PC-3 (cell line): Measurements from ENCODE around the gene C9orf43. TPM values are rescaled to one million over a fixed set of nuclear protein-coding genes. Genes with fewer than 3 reads are reported as not detected.
"Not testable (repeated sequence)": the region's sequence is repeated elsewhere in the genome, so short reads cannot be mapped to it uniquely, and the experiment has no call there.

ENCODE experiments used
- ATAC-seq: fragments of 200-7000 bp; cut with Tn5 transposase; 2 replicates; pipeline ENCODE4 v1.9.1; 2020; ENCODE audit warnings: mild to moderate bottlenecking, moderate library complexity
- BruUV-seq: library from RNA; stranded (reverse); fragments of 400-500 nt; replicated peaks from 2 replicates; lab custom pipeline; 2021; lab: Mats Ljungman, UMichigan
- CTCF ChIA-PET: fragments of 300-600 bp; sonication (Branson Sonifier 250); formaldehyde crosslinking; loops from one replicate; lab custom pipeline; 2022; ENCODE audit warnings: antibody characterized with exemption; lab: Charles Lee
- POLR2A ChIA-PET: fragments of 300-600 bp; sonication (Branson Sonifier 250); formaldehyde crosslinking; loops from one replicate; lab custom pipeline; 2022; ENCODE audit warnings: antibody characterized with exemption; ENCODE audit not compliant: unreplicated experiment; lab: Charles Lee
- DNase-seq: peaks from one replicate; pipeline ENCODE4 v3.0.0-alpha.2; 2015
- H2AFZ ChIP-seq: fragments of 300-600 bp; sonication (generic); 2 replicates; pipeline ENCODE4 v1.6.0; 2016; ENCODE audit warnings: antibody characterized with exemption, low read length
- H3F3A ChIP-seq: fragments of 300-600 bp; sonication (generic); one replicate; pipeline ENCODE4 v1.6.0; 2017; ENCODE audit warnings: antibody characterized with exemption, low read length, control low read depth, mild to moderate bottlenecking; ENCODE audit not compliant: unreplicated experiment
- H3K27ac ChIP-seq: fragments of 300-600 bp; sonication (generic); 2 replicates; pipeline ENCODE4 v1.5.1; 2016; ENCODE audit warnings: mild to moderate bottlenecking, low read length
- H3K27me3 ChIP-seq: fragments of 300-600 bp; sonication (generic); 2 replicates; pipeline ENCODE4 v1.6.1; 2016; ENCODE audit warnings: low read length, mixed read lengths
- H3K36me3 ChIP-seq: fragments of 300-600 bp; sonication (generic); 2 replicates; pipeline ENCODE4 v1.6.1; 2016; ENCODE audit warnings: low read depth, mixed run types, low read length, mixed read lengths
- H3K4me1 ChIP-seq: fragments of 300-600 bp; sonication (generic); 2 replicates; pipeline ENCODE4 v1.5.1; 2016; ENCODE audit warnings: low read length; ENCODE audit not compliant: insufficient read depth
- H3K4me2 ChIP-seq: fragments of 300-600 bp; sonication (generic); 2 replicates; pipeline ENCODE4 v1.6.0; 2016; ENCODE audit warnings: low read length
- H3K4me3 ChIP-seq: fragments of 300-600 bp; sonication (generic); 2 replicates; pipeline ENCODE4 v1.5.1; 2016; ENCODE audit warnings: mild to moderate bottlenecking, low read length, mixed read lengths
- H3K79me2 ChIP-seq: fragments of 300-600 bp; sonication (generic); 2 replicates; pipeline ENCODE4 v1.6.1; 2017; ENCODE audit warnings: low read length, mixed read lengths
- H3K9ac ChIP-seq: fragments of 300-600 bp; sonication (generic); 2 replicates; pipeline ENCODE4 v1.6.0; 2016; ENCODE audit warnings: mild to moderate bottlenecking, low read length
- H3K9me2 ChIP-seq: fragments of 300-600 bp; sonication (generic); replicated peaks from 2 replicates; pipeline ENCODE4 v1.6.1; 2016; ENCODE audit warnings: mixed run types, low read length, mixed read lengths
- H3K9me3 ChIP-seq: fragments of 300-600 bp; sonication (generic); 2 replicates; pipeline ENCODE4 v1.6.1; 2016; ENCODE audit warnings: low read length, mixed read lengths
- H4K20me1 ChIP-seq: fragments of 300-600 bp; sonication (generic); 2 replicates; pipeline ENCODE4 v1.6.1; 2016; ENCODE audit warnings: low read length, mixed read lengths
- CTCF ChIP-seq: fragments of 300-600 bp; sonication (generic); conservative IDR thresholded peaks from 2 replicates; pipeline ENCODE4 v1.5.1; 2017; ENCODE audit warnings: antibody characterized with exemption, low read depth, mild to moderate bottlenecking, low read length
- EZH2 ChIP-seq: fragments of 300-600 bp; sonication (generic); IDR thresholded peaks from one replicate; pipeline ENCODE4 v1.6.1; 2017; ENCODE audit warnings: antibody characterized with exemption, mild to moderate bottlenecking, low read length; ENCODE audit not compliant: unreplicated experiment
- EZH2phosphoT487 ChIP-seq: fragments of 300-600 bp; sonication (generic); IDR thresholded peaks from 2 replicates; pipeline ENCODE4 v1.6.1; 2018; ENCODE audit warnings: mild to moderate bottlenecking, antibody characterized with exemption, low read length, borderline replicate concordance
- intact Hi-C: fragments of 100-400 bp; cut with micrococcal nuclease; formaldehyde crosslinking; loops from 2 replicates; pipeline ENCODE4 v1.9.0; 2023
- total RNA-seq: library from RNA; depleted of rRNA; stranded (reverse); fragments of >200 nt; gene quantifications from 2 replicates; pipeline ENCODE4 v1.2.3, GENCODE V29; 2014

C9orf43 gene
- total RNA-seq, 1 experiment from 2014 or later = 0.29 TPM

- H3K4me3 ChIP-seq = no peak overlapping the region
- no peak for TF ChIP-seq CTCF
- TF ChIP-seq EZH2 = no peak
- no peak for TF ChIP-seq EZH2phosphoT487
- no peaks in the 10 kb centered on the region for H3K9me3 ChIP-seq
- H3K27me3 ChIP-seq = no peaks in the 10 kb centered on the region
- no peak overlapping the region for H3K9ac ChIP-seq
- intact Hi-C loops = no loop called here
- no peak for ATAC-seq
- H3K4me2 ChIP-seq = no peak overlapping the region
- H3K9me2 ChIP-seq = no peaks in the 10 kb centered on the region
- no TSS peak for BruUV-seq
- H3K36me3 ChIP-seq = no peaks in the 10 kb centered on the region
- H3K79me2 ChIP-seq = no peaks in the 10 kb centered on the region
- no peaks in the 10 kb centered on the region for H3F3A ChIP-seq
- DNase-seq = no peak
- no peak overlapping the region for H3K27ac ChIP-seq
- ChIA-PET CTCF (no interaction called here), POLR2A (no interaction called here)
- H3K4me1 ChIP-seq = peaks cover 13% of the 10 kb centered on the region
- no peak overlapping the region for H2AFZ ChIP-seq
- no peaks in the 10 kb centered on the region for H4K20me1 ChIP-seq
Measured at GRCh38 chr9:113363336-113363735, 47.2 kb upstream of the C9orf43 start.

GRCh38 chr9:113364951-113365350 lies 45.6 kb upstream of the C9orf43 start:
- DNase-seq (no peak), ATAC-seq (no peak)
- Histone ChIP-seq H3K4me3 (no peak overlapping the region), H3K4me2 (no peak overlapping the region), H3K9ac (no peak overlapping the region), H3K9me3 (no peaks in the 10 kb centered on the region), H3K79me2 (no peaks in the 10 kb centered on the region), H3K9me2 (no peaks in the 10 kb centered on the region), H3K27ac (no peak overlapping the region), H3K4me1 (peaks cover 13% of the 10 kb centered on the region), H3F3A (no peaks in the 10 kb centered on the region), H4K20me1 (no peaks in the 10 kb centered on the region), H3K27me3 (no peaks in the 10 kb centered on the region), H2AFZ (no peak overlapping the region), H3K36me3 (no peaks in the 10 kb centered on the region)
- no peak for TF ChIP-seq CTCF
- no peak for TF ChIP-seq EZH2
- no peak for TF ChIP-seq EZH2phosphoT487
- no TSS peak for BruUV-seq
- ChIA-PET CTCF (interaction anchor here (0.6 kb wide), 1 partner anchor 53 kb away, joined by 3 read pairs; no protein-coding TSS in a partner anchor), POLR2A (no interaction called here)
- intact Hi-C loops = no loop called here

- POLR2A ChIA-PET, H2AFZ ChIP-seq, DNase-seq, ATAC-seq, H3K9me3 ChIP-seq, intact Hi-C loops, H4K20me1 ChIP-seq, H3F3A ChIP-seq, H3K4me3 ChIP-seq, H3K9ac ChIP-seq, H3K4me2 ChIP-seq, H3K36me3 ChIP-seq, CTCF ChIA-PET, BruUV-seq, H3K79me2 ChIP-seq, H3K27ac ChIP-seq, H3K9me2 ChIP-seq, H3K27me3 ChIP-seq: not testable (repeated sequence)
- H3K4me1 ChIP-seq = peaks cover 11% of the 10 kb centered on the region
Measured at GRCh38 chr9:113365652-113366051, 44.9 kb upstream of the C9orf43 start.
